BJ (cell line): ENCODE data around the gene TOX3. TPM values are rescaled to one million over a fixed set of nuclear protein-coding genes. Genes with fewer than 3 reads are reported as not detected.

ENCODE experiments used
- CTCF ChIA-PET: fragments of 350-600 bp; formaldehyde crosslinking; extraction: SDS; loops from one replicate; lab custom pipeline; 2021; ENCODE audit warnings: antibody characterized with exemption, inconsistent platforms; lab: Yijun Ruan, JAX
- POLR2A ChIA-PET: fragments of 300-600 bp; sonication (Branson Sonifier 250); formaldehyde crosslinking; extraction: SDS; loops from one replicate; lab custom pipeline; 2021; ENCODE audit warnings: antibody characterized with exemption; lab: Charles Lee
- DNase-seq: peaks from one replicate; pipeline ENCODE4 v3.0.0-alpha.2; 2011; ENCODE audit warnings: low read depth
- H3K27me3 ChIP-seq: 2 replicates; pipeline ENCODE4 v1.6.0; 2011; ENCODE audit warnings: low read length; ENCODE audit not compliant: control insufficient read depth, insufficient read depth
- H3K36me3 ChIP-seq: 2 replicates; pipeline ENCODE4 v1.5.1; 2011; ENCODE audit warnings: low read length; ENCODE audit not compliant: control insufficient read depth, insufficient read depth
- H3K4me3 ChIP-seq: 2 replicates; pipeline ENCODE4 v1.5.1; 2011; ENCODE audit warnings: low read depth, mild to moderate bottlenecking, control low read depth, low read length
- polyA plus RNA-seq: library from polyadenylated mRNA; depleted of rRNA; stranded (reverse); fragments of >200 nt; gene quantifications from 2 replicates; pipeline ENCODE4 v1.2.3, GENCODE V29; 2011
- TF ChIP-seq, protein P1 (sequence below): IDR thresholded peaks from 2 replicates; pipeline ENCODE4 v1.5.1; 2011; ENCODE audit warnings: low read depth, mild to moderate bottlenecking, control low read depth, inconsistent platforms, low read length, moderate library complexity; ENCODE audit not compliant: insufficient read depth

TOX3 gene
- polyA plus RNA-seq, 1 experiment, result not detected

DNA sequence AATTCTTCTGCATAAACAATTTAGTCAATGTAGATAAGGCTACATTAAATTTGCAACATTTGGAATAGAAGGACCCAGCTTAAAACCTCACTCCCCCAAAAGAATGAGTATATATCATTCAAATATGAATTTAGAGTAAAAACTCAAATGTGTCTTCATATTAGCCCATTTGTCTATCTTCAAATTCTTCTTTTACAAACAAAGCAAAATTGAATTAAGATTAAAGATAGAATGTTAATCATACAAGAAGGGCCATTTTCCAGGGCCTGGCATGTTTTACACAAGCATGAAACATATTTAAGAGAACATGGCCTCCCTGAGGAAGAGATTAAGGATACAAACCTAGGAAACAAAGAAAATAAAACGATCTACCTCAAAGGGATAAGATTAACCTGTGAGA is 8.4 kb downstream of the TOX3 start:
- ChIA-PET POLR2A (no interaction called here), CTCF (no interaction called here)
- H3K27me3 ChIP-seq, result no peaks in the 10 kb centered on the region
- TF ChIP-seq, protein P1, sequence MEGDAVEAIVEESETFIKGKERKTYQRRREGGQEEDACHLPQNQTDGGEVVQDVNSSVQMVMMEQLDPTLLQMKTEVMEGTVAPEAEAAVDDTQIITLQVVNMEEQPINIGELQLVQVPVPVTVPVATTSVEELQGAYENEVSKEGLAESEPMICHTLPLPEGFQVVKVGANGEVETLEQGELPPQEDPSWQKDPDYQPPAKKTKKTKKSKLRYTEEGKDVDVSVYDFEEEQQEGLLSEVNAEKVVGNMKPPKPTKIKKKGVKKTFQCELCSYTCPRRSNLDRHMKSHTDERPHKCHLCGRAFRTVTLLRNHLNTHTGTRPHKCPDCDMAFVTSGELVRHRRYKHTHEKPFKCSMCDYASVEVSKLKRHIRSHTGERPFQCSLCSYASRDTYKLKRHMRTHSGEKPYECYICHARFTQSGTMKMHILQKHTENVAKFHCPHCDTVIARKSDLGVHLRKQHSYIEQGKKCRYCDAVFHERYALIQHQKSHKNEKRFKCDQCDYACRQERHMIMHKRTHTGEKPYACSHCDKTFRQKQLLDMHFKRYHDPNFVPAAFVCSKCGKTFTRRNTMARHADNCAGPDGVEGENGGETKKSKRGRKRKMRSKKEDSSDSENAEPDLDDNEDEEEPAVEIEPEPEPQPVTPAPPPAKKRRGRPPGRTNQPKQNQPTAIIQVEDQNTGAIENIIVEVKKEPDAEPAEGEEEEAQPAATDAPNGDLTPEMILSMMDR, result no peak
- no peak for DNase-seq
- H3K36me3 ChIP-seq, result no peaks in the 10 kb centered on the region
- H3K4me3 ChIP-seq, result no peak overlapping the region

- Histone ChIP-seq H3K36me3 (no peaks in the 10 kb centered on the region), H3K27me3 (no peaks in the 10 kb centered on the region), H3K4me3 (no peak overlapping the region)
- POLR2A ChIA-PET, result no interaction called here
- TF ChIP-seq, protein P1, result no peak
- no peak for DNase-seq
- CTCF ChIA-PET, result no interaction called here
Measured at GRCh38 chr16:52537516-52537915, 9.4 kb downstream of the TOX3 start.

GRCh38 chr16:52535076-52535475 is 11.9 kb downstream of the TOX3 start:
- DNase-seq, result no peak
- TF ChIP-seq, protein P1, result no peak
- ChIA-PET CTCF (no interaction called here), POLR2A (no interaction called here)
- Histone ChIP-seq H3K36me3 (no peaks in the 10 kb centered on the region), H3K27me3 (no peaks in the 10 kb centered on the region), H3K4me3 (no peak overlapping the region)

DNA sequence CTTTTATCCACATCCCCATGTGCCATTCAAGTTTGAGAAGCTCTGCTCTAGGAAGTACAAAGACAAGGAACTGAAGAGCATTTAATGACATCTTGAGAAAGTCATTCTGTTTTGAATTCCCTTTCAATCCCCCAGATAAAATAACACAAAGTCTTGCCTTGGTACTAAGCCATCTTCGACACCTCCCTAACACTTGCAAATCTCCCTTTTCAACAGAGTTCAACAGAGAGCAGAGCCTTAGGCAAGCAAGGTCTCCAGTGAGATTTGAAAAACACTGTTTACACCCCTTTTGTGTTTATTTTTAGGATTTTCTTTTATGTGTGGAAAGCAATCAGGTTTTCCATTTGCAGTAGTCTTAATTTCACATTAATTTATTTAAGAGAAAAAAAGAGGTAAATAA is 13.6 kb downstream of the TOX3 start:
- POLR2A ChIA-PET, result no interaction called here
- CTCF ChIA-PET, result no interaction called here
- no peak for DNase-seq
- Histone ChIP-seq H3K36me3 (no peaks in the 10 kb centered on the region), H3K4me3 (no peak overlapping the region), H3K27me3 (no peaks in the 10 kb centered on the region)
- TF ChIP-seq, protein P1, result no peak

DNA sequence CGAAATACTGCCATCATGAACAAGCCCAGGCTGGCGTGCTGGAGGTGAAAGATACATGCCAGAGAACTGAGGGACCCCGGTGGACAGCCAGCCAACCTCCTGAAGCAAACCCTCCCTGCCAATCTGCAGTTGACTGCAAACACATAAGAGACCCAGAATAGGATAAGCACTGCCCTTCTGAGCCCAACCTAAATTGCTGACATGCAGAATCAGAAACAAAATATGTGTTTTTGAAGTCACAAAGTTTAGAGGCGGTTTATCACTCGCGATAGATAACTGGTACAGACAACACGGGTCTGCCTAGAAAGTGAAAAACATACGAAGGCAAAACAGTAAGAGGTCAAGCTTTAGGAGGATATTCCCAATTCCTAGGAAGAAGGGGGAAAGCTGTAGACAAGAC is 14.6 kb downstream of the TOX3 start:
- ChIA-PET CTCF (no interaction called here), POLR2A (no interaction called here)
- DNase-seq, result no peak
- H3K27me3 ChIP-seq, result no peaks in the 10 kb centered on the region
- H3K36me3 ChIP-seq, result no peaks in the 10 kb centered on the region
- H3K4me3 ChIP-seq, result no peak overlapping the region
- TF ChIP-seq, protein P1, result no peak
